Transverse colon (tissue), 3 donors: Measurements from ENCODE around the gene ATG7.

Experiments
- POLR2A ChIP-seq: fragments of 450-650 bp; IDR thresholded peaks from one replicate; pipeline ENCODE4 v1.6.1; 2016; ENCODE audit warnings: antibody characterized with exemption, mild to moderate bottlenecking, moderate library complexity
- TF ChIP-seq, protein P1 (sequence below), 5 experiments: fragments of 200-600 bp in 3 of 5; fragments of 450-650 bp in 2 of 5; sonication (generic) in 3 of 5; IDR thresholded peaks; 1 replicate in 2 of 5; 2 replicates in 3 of 5; pipeline ENCODE4 v1.5.1; 2016 to 2017; ENCODE audit warnings: antibody characterized with exemption in 5 of 5, inconsistent platforms in 3 of 5, mild to moderate bottlenecking in 2 of 5, moderate library complexity in 1 of 5

DNA sequence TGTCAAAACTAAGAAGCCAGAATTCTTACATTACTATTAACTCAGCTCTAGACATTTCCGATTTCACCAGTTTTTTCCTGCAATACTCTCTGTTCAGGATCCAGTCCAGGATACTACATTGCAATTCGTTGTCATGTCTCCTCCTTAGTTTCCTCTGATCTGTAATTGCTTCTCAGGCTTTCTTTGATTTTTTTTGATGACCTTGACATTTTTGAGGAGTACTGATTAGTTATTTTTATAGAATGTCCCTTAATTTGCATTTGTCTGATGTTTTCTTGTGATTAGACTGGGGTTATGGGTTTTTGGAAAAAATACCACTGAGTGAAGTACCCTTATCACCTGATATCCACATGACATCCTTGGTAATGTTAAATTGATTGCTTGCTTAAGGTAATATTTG lies 57.6 kb downstream of the ATG7 start:
- TF ChIP-seq POLR2A: no peak
- TF ChIP-seq, protein P1, sequence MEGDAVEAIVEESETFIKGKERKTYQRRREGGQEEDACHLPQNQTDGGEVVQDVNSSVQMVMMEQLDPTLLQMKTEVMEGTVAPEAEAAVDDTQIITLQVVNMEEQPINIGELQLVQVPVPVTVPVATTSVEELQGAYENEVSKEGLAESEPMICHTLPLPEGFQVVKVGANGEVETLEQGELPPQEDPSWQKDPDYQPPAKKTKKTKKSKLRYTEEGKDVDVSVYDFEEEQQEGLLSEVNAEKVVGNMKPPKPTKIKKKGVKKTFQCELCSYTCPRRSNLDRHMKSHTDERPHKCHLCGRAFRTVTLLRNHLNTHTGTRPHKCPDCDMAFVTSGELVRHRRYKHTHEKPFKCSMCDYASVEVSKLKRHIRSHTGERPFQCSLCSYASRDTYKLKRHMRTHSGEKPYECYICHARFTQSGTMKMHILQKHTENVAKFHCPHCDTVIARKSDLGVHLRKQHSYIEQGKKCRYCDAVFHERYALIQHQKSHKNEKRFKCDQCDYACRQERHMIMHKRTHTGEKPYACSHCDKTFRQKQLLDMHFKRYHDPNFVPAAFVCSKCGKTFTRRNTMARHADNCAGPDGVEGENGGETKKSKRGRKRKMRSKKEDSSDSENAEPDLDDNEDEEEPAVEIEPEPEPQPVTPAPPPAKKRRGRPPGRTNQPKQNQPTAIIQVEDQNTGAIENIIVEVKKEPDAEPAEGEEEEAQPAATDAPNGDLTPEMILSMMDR (IDR thresholded peaks at IDR 0.05): no peak
